CD4-positive, alpha-beta T cell treated with Interleukin-6 at 100 ng/mL for 8 hours (primary cell): ENCODE measurements around the gene STRN4.

Source experiments
- DNase-seq: peaks from one replicate; pipeline ENCODE4 v3.0.0-alpha.2; 2020; ENCODE audit warnings: mixed read lengths, low spot score

Gene STRN4

GRCh38 chr19:46744005-46744691 is 2.1 kb downstream of the STRN4 start:
- DNase-seq, result no peak

DNA sequence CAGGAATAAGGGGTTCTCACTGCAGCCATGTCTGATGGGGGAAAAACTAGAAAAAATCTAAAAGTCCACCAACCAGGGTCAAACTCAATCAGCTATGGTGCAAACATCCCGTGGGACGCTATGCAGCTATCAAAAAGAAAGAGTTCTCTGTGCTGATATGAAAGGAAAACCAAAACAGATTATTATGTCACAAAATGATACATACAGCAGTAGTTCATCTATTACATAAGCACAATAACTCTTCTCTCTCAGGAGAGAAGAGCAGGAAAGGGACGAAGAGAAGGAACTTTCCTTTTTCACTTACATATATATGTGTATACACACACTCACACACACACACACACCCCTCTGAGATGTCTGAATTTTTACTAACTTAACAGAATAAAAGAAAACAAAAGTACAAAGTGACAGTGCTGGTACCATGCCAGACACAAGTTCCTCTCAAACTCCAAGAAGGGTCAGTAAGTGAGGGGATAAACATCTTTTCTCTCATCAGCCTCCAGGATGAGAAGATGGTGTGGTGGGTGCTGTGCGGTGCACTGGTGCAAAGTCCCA is 3.2 kb downstream of the STRN4 start:
- no peak for DNase-seq

DNA sequence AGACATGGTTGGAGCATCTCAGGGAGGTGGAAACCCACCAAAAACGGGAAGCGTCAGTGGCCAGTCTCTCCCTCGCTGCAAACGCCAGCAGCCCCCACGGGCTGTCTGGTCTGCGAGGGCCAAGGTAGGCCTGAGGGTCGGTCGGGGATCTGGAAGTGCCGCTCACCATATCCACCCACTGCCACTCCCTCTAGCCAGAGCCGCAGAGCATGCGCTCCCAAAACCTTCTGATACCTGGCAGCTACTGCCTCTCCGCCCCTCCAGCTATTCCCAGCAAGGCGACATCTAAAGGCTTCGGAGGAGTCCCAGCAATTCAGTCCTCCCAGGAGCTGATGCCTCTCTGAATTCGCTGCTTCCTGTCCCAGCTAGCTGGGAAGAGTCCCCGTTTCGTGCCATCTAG is 4.8 kb downstream of the STRN4 start:
- DNase-seq, result no peak

- no peak for DNase-seq
These were observed 6.9 kb downstream of the STRN4 start for GRCh38 chr19:46739290-46739771.

DNA sequence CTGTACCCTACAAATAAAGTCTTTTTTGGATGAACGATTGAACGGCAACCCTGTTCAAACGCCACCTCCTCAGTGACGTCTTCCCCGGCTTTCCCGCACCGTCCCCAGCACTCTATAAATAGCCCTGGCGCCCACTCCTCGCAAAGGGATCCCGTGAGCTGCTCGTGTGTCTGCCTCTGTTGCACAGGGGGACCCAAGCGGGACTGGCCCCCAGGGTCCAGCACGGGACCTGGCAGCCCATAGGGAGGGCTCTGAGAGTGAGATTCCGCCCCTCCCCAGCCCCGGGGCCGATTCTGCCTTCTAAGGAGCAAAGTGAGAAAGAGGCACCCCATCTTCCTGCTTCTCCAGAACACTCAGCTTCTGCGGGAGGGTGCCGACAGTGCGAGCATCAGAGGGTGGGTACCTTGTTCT is 8.5 kb downstream of the STRN4 start:
- no peak for DNase-seq

DNA sequence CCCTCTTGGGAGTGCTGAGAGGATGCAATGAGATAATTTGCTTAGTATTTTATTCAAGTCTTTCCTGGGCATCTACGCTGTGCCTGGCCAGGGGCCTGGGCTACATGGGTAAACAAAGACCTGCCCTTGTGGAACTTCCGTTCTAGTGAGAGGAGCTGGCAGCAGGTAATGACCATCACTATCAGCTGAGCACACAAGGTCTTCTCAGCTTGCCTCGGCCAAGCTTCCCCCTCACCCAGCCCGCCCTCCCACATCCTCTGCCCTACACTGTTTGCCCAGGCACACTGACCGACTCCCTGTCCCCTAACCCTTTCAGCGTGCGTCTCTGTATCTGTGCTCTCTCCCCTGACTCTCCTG is 9.0 kb downstream of the STRN4 start:
- no peak for DNase-seq

DNA sequence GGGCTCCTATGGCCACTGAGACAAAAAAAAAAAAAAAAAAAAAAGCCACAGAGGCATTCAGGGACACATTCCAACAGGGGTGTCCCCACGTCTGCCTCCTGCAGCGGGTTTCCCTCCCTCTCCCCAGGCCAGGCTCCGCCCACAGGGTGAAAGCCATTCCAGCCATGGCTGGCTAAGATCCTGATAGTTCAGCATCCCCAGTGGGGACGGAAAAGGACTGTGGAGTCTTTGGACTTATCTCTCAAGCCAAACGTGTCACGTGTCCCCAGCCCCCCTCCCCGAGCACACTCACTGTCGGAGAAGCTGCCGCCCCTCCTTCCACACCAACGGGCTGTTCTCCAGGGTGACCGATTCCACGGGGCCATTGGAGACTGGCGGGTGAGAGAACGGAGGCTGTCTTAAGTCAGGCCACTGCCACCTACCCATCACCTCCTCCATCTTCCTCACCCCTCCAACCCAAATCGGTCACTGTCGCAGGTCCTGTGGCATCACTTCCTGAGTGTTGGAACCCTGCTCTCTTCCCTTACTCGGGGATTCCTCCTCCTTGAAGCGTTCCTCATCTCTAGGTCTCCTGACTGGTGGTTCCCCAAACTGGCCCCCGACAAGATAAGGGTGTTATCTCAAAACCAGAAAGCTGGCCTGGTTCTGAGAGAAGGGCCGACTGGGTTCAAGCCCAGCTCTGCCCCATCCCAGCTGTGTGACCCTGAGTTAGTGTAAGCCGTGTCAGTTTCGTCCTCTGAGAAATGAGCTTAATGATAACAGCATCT is 9.5 kb downstream of the STRN4 start:
- no peak for DNase-seq

GRCh38 chr19:46733690-46734292 is 12.5 kb downstream of the STRN4 start:
- no peak for DNase-seq

GRCh38 chr19:46732966-46733689 is 13.1 kb downstream of the STRN4 start:
- no peak for DNase-seq

- DNase-seq, result no peak
These were observed 13.9 kb downstream of the STRN4 start for GRCh38 chr19:46732172-46732938.

- no peak for DNase-seq
These were observed 14.7 kb downstream of the STRN4 start for GRCh38 chr19:46731584-46731983.

- no peak for DNase-seq
These were observed 15.2 kb downstream of the STRN4 start for GRCh38 chr19:46731007-46731501.

- no peak for DNase-seq
These were observed 15.7 kb downstream of the STRN4 start for GRCh38 chr19:46730595-46730994.

- DNase-seq, result no peak
These were observed 16.1 kb downstream of the STRN4 start for GRCh38 chr19:46730187-46730586.

DNA sequence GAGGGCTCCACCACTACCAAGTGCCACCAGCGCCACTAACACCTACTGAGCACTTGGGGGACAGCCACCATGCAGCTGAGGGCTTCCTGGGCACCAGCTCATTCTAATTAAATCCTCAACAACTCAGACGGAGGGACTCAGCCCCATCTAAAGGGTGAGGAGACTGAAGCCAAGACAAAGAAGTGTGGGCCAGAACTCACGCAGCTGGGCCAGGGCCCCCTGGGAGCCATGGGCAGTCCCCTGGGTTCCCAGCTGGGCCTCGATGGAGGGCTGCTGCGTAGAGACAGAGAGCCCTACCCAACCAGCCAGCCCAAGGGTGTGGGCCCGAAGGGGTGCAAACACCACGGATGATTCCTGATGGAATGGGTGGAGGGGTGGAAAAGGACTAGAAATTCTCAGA is 16.6 kb downstream of the STRN4 start:
- DNase-seq, result no peak

DNA sequence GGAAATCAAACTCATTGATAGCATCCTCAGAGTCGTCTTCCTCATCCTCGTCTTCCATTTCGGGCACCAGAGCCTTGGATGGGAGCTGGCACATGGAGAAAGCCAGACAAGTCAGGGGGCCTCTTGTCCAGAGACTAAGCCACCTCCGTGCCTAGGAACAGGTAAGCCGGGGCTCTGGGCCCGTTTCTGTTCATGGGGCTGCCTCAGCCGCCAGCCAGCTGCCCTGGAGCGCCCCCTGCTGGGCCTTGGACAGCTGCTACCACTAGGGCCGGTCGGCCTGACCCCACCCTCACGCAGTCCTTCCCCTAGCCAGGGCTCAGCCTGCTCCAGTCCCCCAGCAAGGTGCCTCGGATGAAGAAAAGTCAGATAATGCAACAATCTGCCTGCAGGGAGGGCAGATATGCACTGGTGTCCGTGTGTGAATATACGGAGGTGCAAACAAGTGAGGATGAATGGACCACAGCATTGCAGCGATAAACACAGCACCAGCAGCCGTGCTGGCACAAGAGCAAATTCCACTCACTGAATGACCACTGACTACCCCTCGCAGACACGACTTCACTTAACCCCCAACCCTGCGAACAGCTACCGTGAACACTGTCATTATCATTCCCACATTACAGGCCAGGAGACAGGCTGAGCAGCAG is 17.4 kb downstream of the STRN4 start:
- DNase-seq, result peak; percentile 79

GRCh38 chr19:46728208-46728607 is 18.0 kb downstream of the STRN4 start:
- no peak for DNase-seq

DNA sequence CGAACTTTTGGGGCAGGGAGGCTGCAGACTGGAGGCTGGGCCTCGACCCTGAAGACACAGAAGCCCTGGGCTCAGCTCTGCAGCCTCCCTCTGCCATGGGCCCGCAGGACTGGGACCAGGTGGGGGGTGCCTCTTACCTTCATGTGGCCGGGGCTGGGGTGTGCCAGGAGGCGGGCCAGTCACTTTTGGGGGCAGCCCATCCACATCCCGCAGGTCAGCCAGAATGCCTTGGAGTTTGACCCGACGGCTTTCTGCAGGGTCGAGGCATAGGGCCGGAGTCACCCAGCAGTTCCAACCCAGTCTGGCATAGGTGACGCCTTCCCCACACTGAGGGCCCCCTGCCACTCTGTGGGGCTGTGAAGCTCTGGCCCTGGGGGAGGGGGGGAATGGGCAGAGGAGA is 18.5 kb downstream of the STRN4 start:
- no peak for DNase-seq

DNA sequence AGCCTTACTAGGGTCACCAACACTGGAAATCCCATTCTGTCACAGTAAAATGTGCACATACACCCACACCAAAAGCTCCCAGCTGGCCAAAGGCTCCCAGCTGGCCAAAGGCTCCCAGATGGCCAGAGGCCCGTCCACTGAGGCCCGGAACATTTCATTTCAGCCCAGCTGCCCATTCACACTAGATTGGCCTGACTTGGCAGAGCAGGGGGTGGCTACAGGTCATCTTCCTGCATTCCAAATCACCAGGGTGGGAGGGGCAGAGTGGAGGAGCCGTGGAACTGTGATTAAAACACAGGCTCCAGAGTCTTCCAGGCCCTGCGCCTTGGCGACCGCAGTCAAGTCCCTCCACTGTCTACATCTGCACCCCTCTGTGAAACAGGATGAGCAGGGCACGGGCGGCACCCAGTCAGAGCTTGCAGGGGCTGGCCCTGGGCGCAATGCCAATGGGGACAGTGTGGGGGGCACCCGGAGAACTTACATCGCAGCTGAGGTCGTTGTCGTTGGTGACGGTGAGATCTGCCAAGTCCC is 19.2 kb downstream of the STRN4 start:
- DNase-seq, result no peak

- no peak for DNase-seq
These were observed 19.7 kb downstream of the STRN4 start for GRCh38 chr19:46726551-46726950.
